SH-SY5Y (cell line): ENCODE data around the gene PYGO1.

ENCODE experiments used
- GATA2 ChIP-seq: IDR thresholded peaks from 2 replicates; pipeline ENCODE4 v1.6.1; 2011; ENCODE audit warnings: mild to moderate bottlenecking, low read depth, low read length
- GATA3 ChIP-seq: IDR thresholded peaks from 2 replicates; pipeline ENCODE4 v1.6.1; 2011; ENCODE audit warnings: low read depth, mild to moderate bottlenecking, low read length, moderate library complexity

Gene PYGO1

GRCh38 chr15:55588070-55588814, at the start of gene PYGO1:
TSS of gene PYGO1 (minus strand) at chr15:55588345. CDS start at chr15:55587883, 462 bp downstream.
- TF ChIP-seq GATA2, result no peak

- TF ChIP-seq GATA3 (no peak), GATA2 (no peak)
Measured at GRCh38 chr15:55637086-55637485, 48.9 kb upstream of the PYGO1 start.

- TF ChIP-seq GATA3 (no peak), GATA2 (no peak)
Measured at GRCh38 chr15:55633731-55634130, 45.6 kb upstream of the PYGO1 start.

GRCh38 chr15:55632434-55632833, 44.3 kb upstream of the PYGO1 start:
- TF ChIP-seq GATA2, result no peak

GRCh38 chr15:55630858-55631257, 42.7 kb upstream of the PYGO1 start:
- TF ChIP-seq GATA2 (no peak), GATA3 (no peak)

GRCh38 chr15:55628369-55628730, 40.2 kb upstream of the PYGO1 start:
- no peak for TF ChIP-seq GATA2
- no peak for TF ChIP-seq GATA3

GRCh38 chr15:55627730-55628368, 39.7 kb upstream of the PYGO1 start:
- no peak for TF ChIP-seq GATA3
- TF ChIP-seq GATA2, result no peak

- TF ChIP-seq GATA2 (no peak), GATA3 (no peak)
Measured at GRCh38 chr15:55619783-55620182, 31.6 kb upstream of the PYGO1 start.

GRCh38 chr15:55618387-55618786, 30.2 kb upstream of the PYGO1 start:
- no peak for TF ChIP-seq GATA2
- TF ChIP-seq GATA3, result no peak

GRCh38 chr15:55615445-55615844, 27.3 kb upstream of the PYGO1 start:
- no peak for TF ChIP-seq GATA2
- no peak for TF ChIP-seq GATA3

- TF ChIP-seq GATA3 (no peak), GATA2 (no peak)
Measured at GRCh38 chr15:55613727-55614126, 25.6 kb upstream of the PYGO1 start.

- TF ChIP-seq GATA2 (no peak), GATA3 (no peak)
Measured at GRCh38 chr15:55606214-55606613, 18.1 kb upstream of the PYGO1 start.

GRCh38 chr15:55601374-55601773, 13.2 kb upstream of the PYGO1 start:
- TF ChIP-seq GATA2 (no peak), GATA3 (no peak)

- TF ChIP-seq GATA3 (no peak), GATA2 (no peak)
Measured at GRCh38 chr15:55599439-55599838, 11.3 kb upstream of the PYGO1 start.

- TF ChIP-seq GATA2 (no peak), GATA3 (no peak)
Measured at GRCh38 chr15:55590788-55591187, 2.6 kb upstream of the PYGO1 start.

GRCh38 chr15:55589287-55589686, 1.1 kb upstream of the PYGO1 start:
- TF ChIP-seq GATA3 (no peak), GATA2 (peak; percentile 51)

- TF ChIP-seq GATA3, result no peak
- TF ChIP-seq GATA2, result no peak
Measured at GRCh38 chr15:55588815-55589115, 620 bp upstream of the PYGO1 start.
